Spleen (tissue), 11 donors: Measurements from ENCODE around the gene TRA2A. TPM values are rescaled to one million over a fixed set of nuclear protein-coding genes. Genes with fewer than 3 reads are reported as not detected.

Experiments
- DNase-seq: peaks from one replicate; pipeline ENCODE4 v3.0.0-alpha.2; 2020
- H3K27ac ChIP-seq, 8 donors: fragments of 200-600 bp; sonication (generic) in 7 of 8; 1 replicate in 4 of 8; 2 replicates in 4 of 8; pipeline versions ENCODE4 v1.5.0 to v1.8.0; 2016 to 2021; ENCODE audit warnings: inconsistent platforms in 4 of 8, mild to moderate bottlenecking in 4 of 8, moderate library complexity in 1 of 8
- H3K27me3 ChIP-seq, 7 donors: fragments of 200-600 bp; sonication (generic) in 6 of 7; replicated peaks in 1 of 7; 1 replicate in 4 of 7; 2 replicates in 3 of 7; pipeline versions ENCODE4 v1.5.0 to v1.8.0; 2016 to 2021; ENCODE audit warnings: inconsistent platforms in 3 of 7, mild to moderate bottlenecking in 1 of 7
- H3K36me3 ChIP-seq, 6 donors: fragments of 200-600 bp; sonication (generic) in 5 of 6; 1 replicate in 4 of 6; 2 replicates in 2 of 6; pipeline versions ENCODE4 v1.5.0 to v1.8.0; 2016 to 2021; ENCODE audit warnings: inconsistent platforms in 2 of 6
- H3K4me1 ChIP-seq, 6 donors: fragments of 200-600 bp; sonication (generic) in 5 of 6; 1 replicate in 3 of 6; 2 replicates in 3 of 6; pipeline versions ENCODE4 v1.5.0 to v1.8.0; 2016 to 2021; ENCODE audit warnings: inconsistent platforms in 3 of 6
- H3K4me3 ChIP-seq, 8 donors: fragments of 200-600 bp; sonication (generic) in 7 of 8; 1 replicate in 4 of 8; 2 replicates in 4 of 8; pipeline versions ENCODE4 v1.5.0 to v1.8.0; 2016 to 2021; ENCODE audit warnings: inconsistent platforms in 4 of 8, mild to moderate bottlenecking in 4 of 8, moderate library complexity in 2 of 8
- H3K9me3 ChIP-seq, 8 donors: fragments of 200-600 bp; sonication (generic) in 7 of 8; 1 replicate in 4 of 8; 2 replicates in 4 of 8; pipeline versions ENCODE4 v1.5.0 to v1.8.0; 2016 to 2021; ENCODE audit warnings: inconsistent platforms in 4 of 8
- POLR2A ChIP-seq, 3 donors: fragments of 450-650 bp; IDR thresholded peaks; one replicate each; pipeline ENCODE4 v1.5.1; 2017; ENCODE audit warnings: antibody characterized with exemption in 3 of 3, mild to moderate bottlenecking in 1 of 3
- POLR2AphosphoS5 ChIP-seq, 3 donors: sonication (generic); formaldehyde crosslinking; IDR thresholded peaks; one replicate each; pipeline ENCODE4 v1.5.1; 2017; ENCODE audit warnings: antibody characterized with exemption in 3 of 3
- WGBS, 5 donors: extraction: QIAGEN DNeasy Blood & Tissue Kit in 3 of 5; methylation state at CpG; one replicate each; pipeline versions ENCODE4 v1.1.5 to v1.1.7; 2013 to 2018; 5-methylcytosine and 5-hydroxymethylcytosine counted together
- intact Hi-C: fragments of 100-400 bp; cut with DNase I; formaldehyde crosslinking; loops from one replicate; pipeline ENCODE4 v1.15.0; 2023; ENCODE audit warnings: low total_unique reads
- polyA plus RNA-seq, 3 donors: library from polyadenylated mRNA; stranded (reverse); fragments of 200-250 nt; gene quantifications; one replicate each; pipeline ENCODE4 v1.2.1, GENCODE V29; 2013
- total RNA-seq, 7 donors: library from RNA; depleted of rRNA in 3 of 7; stranded (reverse); fragments of >200 nt in 3 of 7; fragmentation: NEBNext Ultra II Directional in 4 of 7; extraction: Animal tissue kit (Norgen Biotek cat#: 25700) in 4 of 7; gene quantifications; one replicate each; pipeline versions ENCODE4 v1.1.0 to v1.2.1, GENCODE V29; 2016 to 2021
- TF ChIP-seq, protein P1 (sequence below), 11 experiments: fragments of 200-600 bp in 7 of 11; fragments of 450-650 bp in 4 of 11; sonication (generic) in 4 of 11; IDR thresholded peaks in 8 of 11; conservative IDR thresholded peaks in 3 of 11; 1 replicate in 7 of 11; 2 replicates in 4 of 11; pipeline versions ENCODE4 v1.4.0 to v1.8.0; 2016 to 2021; ENCODE audit warnings: antibody characterized with exemption in 11 of 11, inconsistent platforms in 4 of 11, mild to moderate bottlenecking in 1 of 11
- donor health status: healthy with polysubstance abuse.
- donor health status: DM: no; HTN: no; CAD: no; lungs with moderate emphysema.
- donor health status: DM: no; HTN: no; CAD: no.
- donor health status: Bipolar disorder and iron deficiency.
- donor health status: healthy.
- donor health status: DM: no; HTN: no; CAD: no.
- donor health status: DM: yes; HTN: yes; CAD: no.

Gene TRA2A
- total and polyA plus RNA-seq, 10 donors, result 59.2 to 98.7 (median 87.6) TPM

DNA sequence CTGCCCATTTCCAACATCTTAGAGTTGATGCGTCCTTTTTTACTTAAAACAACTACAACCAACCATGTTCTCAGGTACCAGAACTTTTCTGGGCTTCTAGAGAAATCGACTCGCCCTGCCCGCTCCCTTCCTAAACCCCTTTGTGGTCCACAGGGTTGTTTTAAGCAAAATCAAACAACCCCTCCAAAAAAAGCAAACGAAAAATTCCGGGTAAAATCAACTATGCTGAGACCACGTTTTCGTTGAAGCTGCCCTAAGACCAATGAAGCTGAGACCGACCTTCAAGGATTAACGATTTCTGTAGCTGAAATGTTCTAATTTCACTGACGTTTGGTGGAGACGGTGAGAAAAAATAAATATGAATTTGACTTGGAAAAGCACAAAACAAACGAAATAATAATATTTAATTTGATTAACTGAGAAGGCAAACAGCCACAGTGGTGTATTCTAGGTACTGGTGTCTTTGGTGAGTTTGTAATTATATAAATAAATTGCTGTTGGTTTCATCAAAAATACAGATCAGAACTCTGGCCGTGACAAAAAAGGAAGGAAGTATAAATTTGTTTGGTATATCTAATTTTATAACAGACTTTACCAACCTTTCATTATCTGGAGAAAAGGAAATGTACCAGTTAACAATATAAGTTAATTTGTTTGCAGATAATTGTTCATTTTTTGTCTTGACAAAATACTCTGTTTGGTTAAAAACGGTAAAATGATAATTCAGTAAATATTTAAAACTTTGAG is 56.8 kb downstream of the TRA2A start:
- peaks cover 19 to 40% (median 32%) of the 10 kb centered on the region in 6 donors for H3K4me1 ChIP-seq
- intact Hi-C loops, result no loop called here
- H3K27ac ChIP-seq, result no peak overlapping the region
- peaks cover 0 to 22% (median 0%) of the 10 kb centered on the region in 8 donors for H3K9me3 ChIP-seq
- TF ChIP-seq POLR2AphosphoS5 (IDR thresholded peaks at IDR 0.05), result no peak
- peak overlapping the region in 5 of 8 donors; percentile 28 to 66 (median 36) for H3K4me3 ChIP-seq
- H3K36me3 ChIP-seq, result no peaks in the 10 kb centered on the region
- no peak for DNase-seq
- WGBS, 5 donors, result 1 to 4% (median 3%) methylated on average over 15 of the region's 15 CpGs
- H3K27me3 ChIP-seq, result peaks cover 3 to 100% (median 99%) of the 10 kb centered on the region in 7 donors

DNA sequence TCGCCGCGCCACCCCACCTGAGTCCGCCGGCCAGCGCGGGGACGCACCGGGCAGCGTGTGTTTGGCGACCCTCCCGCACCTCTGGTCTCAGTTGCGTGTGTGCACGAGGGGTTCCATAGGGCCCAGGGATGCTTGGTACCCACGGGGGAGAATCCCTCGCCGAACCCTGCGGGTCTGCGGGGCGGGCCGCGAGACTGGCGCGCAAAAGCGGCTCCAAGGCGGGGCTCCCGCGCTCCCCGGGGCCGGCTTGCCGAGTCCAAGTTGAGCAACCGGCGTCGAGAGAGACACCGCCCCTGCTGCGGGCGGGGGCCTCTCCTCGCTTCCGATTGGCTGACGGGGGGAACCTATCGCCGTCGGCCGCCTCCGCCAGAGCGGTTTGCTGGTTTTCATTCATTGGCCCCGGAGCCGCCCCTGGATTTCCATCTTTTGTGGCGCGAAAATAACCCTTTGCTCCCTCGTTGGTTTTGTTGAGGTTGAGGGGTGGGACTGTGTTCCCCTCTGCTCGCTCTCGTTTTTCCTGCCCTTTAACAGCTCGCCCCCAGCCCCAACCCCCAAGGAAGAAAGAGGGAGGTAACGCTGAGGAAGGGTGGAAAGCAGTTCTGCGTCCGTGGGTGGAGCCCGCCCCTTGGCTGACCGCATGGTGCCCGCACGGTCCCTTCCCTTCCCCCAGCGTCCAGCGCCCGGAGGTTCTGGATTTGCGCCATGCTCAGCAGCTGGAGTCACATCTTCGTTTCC is 57.5 kb downstream of the TRA2A start:
- H3K4me1 ChIP-seq, result peaks cover 21 to 47% (median 40%) of the 10 kb centered on the region in 6 donors
- no peak overlapping the region for H3K27ac ChIP-seq
- H3K9me3 ChIP-seq, result peaks cover 0 to 22% (median 0%) of the 10 kb centered on the region in 8 donors
- TF ChIP-seq, protein P1, sequence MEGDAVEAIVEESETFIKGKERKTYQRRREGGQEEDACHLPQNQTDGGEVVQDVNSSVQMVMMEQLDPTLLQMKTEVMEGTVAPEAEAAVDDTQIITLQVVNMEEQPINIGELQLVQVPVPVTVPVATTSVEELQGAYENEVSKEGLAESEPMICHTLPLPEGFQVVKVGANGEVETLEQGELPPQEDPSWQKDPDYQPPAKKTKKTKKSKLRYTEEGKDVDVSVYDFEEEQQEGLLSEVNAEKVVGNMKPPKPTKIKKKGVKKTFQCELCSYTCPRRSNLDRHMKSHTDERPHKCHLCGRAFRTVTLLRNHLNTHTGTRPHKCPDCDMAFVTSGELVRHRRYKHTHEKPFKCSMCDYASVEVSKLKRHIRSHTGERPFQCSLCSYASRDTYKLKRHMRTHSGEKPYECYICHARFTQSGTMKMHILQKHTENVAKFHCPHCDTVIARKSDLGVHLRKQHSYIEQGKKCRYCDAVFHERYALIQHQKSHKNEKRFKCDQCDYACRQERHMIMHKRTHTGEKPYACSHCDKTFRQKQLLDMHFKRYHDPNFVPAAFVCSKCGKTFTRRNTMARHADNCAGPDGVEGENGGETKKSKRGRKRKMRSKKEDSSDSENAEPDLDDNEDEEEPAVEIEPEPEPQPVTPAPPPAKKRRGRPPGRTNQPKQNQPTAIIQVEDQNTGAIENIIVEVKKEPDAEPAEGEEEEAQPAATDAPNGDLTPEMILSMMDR (IDR thresholded peaks at IDR 0.05 in 8 of 11, conservative IDR thresholded peaks at IDR 0.05 in 3 of 11), result peak in 1 of 11 experiments; percentile 15
- TF ChIP-seq POLR2A (IDR thresholded peaks at IDR 0.05) (no peak), POLR2AphosphoS5 (IDR thresholded peaks at IDR 0.05) (peak in 2 of 3 donors; percentile 56 to 75)
- peaks cover 5 to 100% (median 99%) of the 10 kb centered on the region in 7 donors for H3K27me3 ChIP-seq
- H3K4me3 ChIP-seq, result peak overlapping the region in 7 of 8 donors; percentile 21 to 66 (median 32)
- intact Hi-C loops, result no loop called here
- peak; percentile 89 for DNase-seq
- no peaks in the 10 kb centered on the region for H3K36me3 ChIP-seq
- 1 to 3% (median 1%) methylated on average over 33 to 66 of the region's 66 CpGs for WGBS, 5 donors

DNA sequence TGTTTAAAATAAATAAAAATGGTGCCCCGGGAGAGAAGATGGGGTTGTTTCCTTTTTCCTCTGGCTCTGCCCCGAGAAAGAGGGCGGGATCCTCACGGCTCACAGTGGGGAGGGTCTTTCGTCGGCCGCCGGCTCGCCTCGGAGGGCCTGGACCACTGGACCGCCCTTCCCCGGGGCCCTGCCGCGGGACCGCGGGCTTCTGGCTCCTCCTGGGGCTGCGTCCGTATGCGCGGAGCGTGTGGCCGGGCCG is 58.0 kb downstream of the TRA2A start:
- Histone ChIP-seq H3K9me3 (peaks cover 0 to 22% (median 0%) of the 10 kb centered on the region in 8 donors), H3K4me1 (peaks cover 26 to 52% (median 45%) of the 10 kb centered on the region in 6 donors), H3K4me3 (peak overlapping the region in 7 of 8 donors; percentile 21 to 66 (median 32)), H3K27ac (no peak overlapping the region), H3K36me3 (no peaks in the 10 kb centered on the region), H3K27me3 (peaks cover 10 to 100% (median 100%) of the 10 kb centered on the region in 7 donors)
- no peak for DNase-seq
- TF ChIP-seq, protein P1 (IDR thresholded peaks at IDR 0.05 in 8 of 11, conservative IDR thresholded peaks at IDR 0.05 in 3 of 11), result no peak
- TF ChIP-seq POLR2AphosphoS5 (IDR thresholded peaks at IDR 0.05), result no peak
- TF ChIP-seq POLR2A (IDR thresholded peaks at IDR 0.05), result no peak
- intact Hi-C loops, result no loop called here
- 1 to 2% (median 2%) methylated on average over 17 to 23 of the region's 23 CpGs for WGBS, 5 donors

DNA sequence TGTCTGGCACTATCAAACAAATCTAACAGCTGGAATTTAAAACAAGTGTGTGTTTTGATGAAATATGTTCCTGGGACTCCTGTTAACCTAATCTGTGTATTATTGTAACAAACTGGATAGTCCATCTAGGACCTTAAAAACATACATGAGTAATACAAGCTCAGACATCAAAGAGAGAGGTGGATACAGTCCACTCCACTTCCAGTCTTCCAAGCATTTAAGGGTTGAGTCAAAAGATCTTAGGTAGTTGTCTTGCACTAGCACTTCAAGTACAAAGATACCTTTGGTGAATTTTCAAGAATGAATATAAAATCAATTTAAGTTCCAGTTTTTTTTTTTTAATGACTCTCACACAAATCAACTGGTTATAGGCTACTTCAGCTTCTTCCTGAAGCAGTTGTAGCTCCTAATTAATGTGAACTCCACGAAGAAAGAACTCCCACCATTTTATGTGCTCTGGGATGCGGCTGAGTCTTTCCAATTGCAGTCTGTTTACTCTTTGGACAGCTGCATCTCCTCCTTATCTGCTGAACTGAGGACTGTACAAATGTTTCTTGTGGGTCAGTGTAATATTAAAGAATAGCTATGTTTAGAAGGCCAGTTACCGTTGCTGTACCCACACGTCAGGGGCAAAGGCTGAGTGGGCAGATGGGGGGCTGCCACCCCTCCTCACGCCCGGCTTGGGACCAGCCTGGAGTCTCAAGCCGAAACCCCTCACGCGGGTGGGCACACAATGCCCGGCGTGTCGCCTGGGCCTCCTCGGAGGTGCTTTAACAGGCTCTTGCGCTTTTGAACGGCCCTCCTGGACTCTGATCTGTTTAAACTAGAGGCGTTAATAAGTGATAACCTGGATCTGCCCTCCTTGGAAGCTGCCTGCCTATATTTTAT is 58.6 kb downstream of the TRA2A start:
- H3K9me3 ChIP-seq, result peaks cover 0 to 22% (median 0%) of the 10 kb centered on the region in 8 donors
- peak overlapping the region in 6 of 8 donors; percentile 21 to 66 (median 34) for H3K4me3 ChIP-seq
- no peak for DNase-seq
- H3K36me3 ChIP-seq, result no peaks in the 10 kb centered on the region
- H3K27me3 ChIP-seq, result peaks cover 14 to 100% (median 100%) of the 10 kb centered on the region in 7 donors
- WGBS, 5 donors, result 8 to 15% (median 12%) methylated on average over 13 to 16 of the region's 16 CpGs
- TF ChIP-seq POLR2AphosphoS5 (IDR thresholded peaks at IDR 0.05) (no peak), POLR2A (IDR thresholded peaks at IDR 0.05) (no peak)
- TF ChIP-seq, protein P1 (IDR thresholded peaks at IDR 0.05 in 8 of 11, conservative IDR thresholded peaks at IDR 0.05 in 3 of 11), result no peak
- no peak overlapping the region for H3K27ac ChIP-seq
- peaks cover 32 to 58% (median 50%) of the 10 kb centered on the region in 6 donors for H3K4me1 ChIP-seq
- intact Hi-C loops, result no loop called here
